CMK (cell line): ENCODE results near the gene PPP1R14C.
"Not testable (repeated sequence)": the region's sequence is repeated elsewhere in the genome, so short reads cannot be mapped to it uniquely, and the experiment has no call there.

ENCODE experiments used
- DNase-seq: peaks from one replicate; pipeline ENCODE4 v3.0.0-alpha.2; 2010; ENCODE audit warnings: low read depth

The PPP1R14C gene

DNA sequence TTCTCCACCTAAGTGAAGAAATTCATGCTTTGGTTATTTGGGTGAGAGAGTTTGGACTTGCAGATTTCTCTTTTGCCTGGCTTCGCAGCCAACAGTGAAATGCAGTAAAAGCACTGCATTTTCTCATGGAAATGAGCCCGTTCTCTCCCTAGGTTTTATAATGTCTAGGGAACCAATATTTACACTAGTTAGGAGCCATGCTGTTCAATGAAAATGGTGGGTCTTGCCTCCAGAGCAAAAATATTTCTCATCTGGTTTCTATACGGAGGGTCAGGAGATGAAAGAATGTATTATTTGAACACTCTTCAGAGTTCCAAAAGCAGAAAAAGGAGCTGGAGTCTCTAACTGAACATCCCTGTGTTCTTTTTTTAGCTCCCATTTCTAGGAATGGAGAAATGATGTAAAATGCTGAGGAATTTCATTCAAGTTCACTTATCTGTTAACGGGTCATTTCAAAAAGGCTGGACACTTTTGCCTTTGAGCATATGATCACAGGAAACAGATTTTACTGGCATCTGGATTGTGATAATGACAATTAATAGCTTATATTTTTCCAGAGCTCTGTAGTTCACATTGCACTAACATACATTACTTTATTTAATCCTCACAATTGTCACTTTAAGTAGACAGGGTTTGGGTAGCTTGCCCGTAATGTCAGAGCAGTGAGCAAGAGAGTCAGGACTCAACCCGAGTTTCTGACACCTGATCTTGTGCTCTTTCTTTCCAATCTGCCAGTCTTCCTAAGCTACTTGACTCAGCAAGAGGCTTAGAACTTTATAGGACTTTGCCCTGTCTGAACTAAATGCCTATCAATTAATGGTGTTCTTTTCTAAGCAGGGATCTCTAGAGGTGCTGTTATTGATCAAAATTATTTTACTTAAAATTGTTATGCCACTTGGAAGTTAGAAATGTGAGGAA, 78.0 kb downstream of the PPP1R14C start:
- DNase-seq = no peak

DNA sequence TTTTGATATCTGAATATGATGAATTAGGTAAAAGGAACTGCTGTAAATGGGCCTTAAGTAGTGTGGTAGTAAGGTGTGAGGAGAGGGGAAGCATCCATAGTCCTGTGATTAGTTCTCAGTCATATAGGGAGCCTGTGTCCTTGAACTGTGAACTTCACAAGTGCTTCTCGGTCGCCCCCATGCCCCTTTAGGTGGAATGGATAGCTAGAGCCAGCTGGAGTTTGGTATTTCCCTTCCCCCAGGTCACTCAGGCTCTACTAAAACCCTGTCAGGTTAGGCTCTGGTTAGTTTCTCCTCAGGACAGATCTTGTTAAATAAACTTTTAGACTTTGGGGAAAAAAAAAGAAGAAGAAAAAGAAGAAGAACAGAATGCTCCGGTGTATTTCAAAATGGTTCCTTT, 82.0 kb downstream of the PPP1R14C start:
- no peak for DNase-seq

DNA sequence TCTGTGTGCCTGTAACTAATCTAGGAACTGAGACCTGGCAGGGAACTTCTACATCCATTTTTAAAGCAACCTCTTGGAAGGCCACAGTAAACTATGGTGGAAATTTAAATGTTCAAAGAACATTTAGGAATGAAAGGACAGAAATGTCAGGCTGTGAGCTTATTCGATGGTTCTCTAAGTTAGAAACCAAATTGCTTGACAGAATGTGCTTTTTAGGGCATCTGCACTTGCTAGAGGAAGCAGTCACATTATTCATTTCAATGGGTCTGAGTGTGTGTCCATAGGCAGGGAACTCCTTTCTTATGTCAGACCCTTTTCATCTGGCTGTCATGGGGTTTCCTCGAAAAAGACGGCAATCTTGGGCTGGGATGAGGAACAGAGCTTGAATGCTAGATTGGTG, 84.4 kb downstream of the PPP1R14C start:
- no peak for DNase-seq

DNA sequence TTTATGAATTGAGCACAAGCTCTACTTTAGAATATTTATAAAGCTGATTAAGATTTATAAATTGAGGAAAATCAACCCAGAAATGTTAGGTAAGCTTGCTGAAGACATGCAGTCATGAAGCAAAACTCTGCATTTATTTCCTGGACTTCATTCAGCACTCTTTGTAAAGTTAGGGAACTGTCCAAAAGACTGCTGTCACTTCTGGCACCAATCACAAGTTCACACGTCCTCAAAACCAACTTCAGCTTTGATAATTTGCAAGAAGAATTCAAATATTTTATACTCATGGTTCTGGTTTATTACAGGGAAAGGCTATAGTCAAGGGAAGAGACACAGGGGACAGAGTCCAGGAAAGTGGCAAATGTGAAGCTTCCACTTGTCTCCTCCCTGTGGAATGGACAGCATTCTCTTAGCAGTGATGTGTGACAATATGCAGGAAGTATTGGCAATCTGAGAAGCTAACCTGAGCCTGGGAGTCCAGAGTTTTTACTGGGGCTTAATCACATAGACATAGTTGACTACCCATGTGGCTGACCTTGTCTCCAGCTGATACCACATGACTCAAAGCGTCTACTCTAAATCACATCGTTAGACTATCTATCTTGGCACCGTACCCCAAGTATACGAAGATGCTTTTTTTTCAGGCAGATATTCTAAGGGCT, 85.4 kb downstream of the PPP1R14C start:
- no peak for DNase-seq

DNA sequence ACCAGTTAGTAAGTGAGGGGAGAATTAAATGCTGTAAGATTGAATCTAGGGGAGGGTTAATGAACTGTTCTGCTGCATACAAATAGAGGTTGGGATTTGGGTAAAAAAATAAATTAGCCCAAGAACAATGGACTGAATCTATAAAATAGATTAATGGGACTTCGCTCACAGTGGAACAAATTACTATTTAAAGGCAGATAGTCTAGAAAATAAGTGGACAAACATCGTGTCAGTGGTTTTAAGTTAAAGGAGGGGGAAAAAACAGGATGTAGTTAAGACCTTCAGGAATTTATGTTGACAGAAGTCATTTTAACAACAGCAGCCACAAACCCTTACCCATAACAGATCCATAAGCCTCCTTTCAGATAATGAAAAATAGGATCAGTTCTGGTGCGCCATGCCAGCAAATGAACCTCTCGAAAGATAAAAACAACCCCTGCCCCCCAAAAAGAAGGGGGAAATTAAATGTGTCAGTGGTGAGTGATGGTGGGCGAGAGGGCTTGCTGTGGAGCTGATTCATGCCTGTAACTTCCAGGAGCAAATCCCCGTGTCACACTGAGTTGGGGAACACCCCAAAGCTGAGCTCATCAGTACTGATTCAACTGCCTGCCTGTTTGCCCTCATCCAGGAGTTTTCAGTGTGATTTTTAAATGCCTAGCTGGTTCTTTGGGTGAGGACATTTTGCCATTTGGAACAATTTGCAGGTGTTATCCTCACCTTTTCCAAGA, 86.8 kb downstream of the PPP1R14C start:
- no peak for DNase-seq

DNA sequence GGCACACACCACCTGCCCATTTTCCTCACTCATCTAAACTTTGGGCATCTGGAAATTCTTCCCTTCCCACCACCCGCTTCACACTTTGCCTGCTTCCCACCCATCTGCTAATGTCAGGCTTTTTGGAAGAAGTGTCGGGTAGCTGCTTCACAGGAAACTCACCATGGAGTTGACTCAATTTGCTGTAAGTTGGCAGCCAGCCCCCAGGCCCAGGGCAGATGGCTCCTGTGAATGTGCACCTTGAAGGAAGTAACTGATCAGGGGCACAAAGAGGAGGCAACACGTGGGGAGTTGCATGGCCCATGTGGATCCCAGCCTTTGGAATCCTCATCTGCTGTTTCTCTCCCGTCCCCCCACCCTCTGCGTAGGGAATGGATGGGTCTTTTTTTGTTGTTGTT, 87.3 kb downstream of the PPP1R14C start:
- no peak for DNase-seq

DNA sequence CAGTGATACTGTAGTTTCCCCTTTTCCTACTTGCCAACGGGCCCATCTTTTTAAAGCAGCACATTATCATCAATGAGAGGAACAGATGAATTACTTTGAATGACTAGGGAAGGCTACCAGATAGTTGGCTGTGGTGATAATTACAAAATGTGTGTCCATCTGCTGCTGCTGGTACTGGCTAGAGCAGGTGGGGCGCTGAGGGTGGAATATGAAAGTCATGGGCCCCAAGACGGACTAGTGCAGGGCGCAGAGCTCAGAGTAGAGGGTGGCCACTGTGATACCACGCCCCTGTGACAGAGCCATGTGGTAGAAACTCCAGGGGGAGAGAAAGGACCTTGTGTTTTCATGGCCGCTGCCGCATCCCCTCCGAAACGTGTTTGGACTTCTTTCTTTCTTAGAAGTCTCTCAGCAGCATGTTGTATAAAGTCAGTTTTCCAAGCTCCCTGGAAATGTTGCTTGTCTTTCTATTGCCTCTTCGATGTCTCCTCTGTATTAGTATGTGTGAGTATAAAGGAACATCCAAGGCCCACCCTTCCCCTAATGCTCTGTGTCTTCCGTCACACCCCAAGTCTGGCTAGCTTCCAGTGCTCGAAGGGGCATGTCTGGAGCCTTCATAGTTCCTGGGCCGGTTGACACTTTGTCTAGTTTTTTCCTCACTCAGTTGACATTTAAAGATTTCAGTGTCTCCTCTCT, 88.1 kb downstream of the PPP1R14C start:
- no peak for DNase-seq

DNA sequence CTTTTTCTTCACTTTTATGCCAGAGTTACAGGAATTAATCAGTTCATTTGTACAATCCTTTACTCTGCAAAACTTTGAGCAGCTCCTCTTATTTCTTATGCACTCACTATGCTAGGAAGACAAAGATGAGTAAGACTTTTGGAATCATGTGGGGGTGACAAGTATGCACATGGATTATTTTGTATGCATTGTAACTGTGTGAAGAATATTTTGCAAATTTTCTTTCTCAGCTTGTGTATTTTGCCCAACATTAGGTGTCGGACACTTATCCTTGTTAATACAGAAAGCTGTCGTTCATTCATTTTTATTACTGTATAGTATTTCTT, 88.6 kb downstream of the PPP1R14C start:
- no peak for DNase-seq

DNA sequence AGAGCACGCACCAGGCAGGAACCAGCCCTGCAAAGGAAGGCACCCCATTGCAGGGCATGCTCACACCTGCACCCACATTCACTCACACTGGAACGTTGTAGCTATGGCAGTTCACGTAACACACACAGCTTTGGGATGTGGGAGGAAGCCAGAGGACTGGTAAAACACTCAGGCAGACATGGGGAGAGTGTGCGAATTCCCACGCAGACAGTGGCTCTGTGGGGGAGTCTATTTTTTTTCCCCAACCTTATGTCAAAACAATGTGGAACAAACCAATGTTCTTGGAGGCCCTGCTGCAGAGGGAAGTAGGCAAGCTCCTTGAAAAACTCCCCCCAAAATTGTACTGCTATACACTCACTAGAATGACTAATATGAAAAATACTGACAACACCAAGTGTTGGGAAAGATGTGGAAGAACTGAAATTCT, 91.0 kb downstream of the PPP1R14C start:
- DNase-seq = no peak

DNA sequence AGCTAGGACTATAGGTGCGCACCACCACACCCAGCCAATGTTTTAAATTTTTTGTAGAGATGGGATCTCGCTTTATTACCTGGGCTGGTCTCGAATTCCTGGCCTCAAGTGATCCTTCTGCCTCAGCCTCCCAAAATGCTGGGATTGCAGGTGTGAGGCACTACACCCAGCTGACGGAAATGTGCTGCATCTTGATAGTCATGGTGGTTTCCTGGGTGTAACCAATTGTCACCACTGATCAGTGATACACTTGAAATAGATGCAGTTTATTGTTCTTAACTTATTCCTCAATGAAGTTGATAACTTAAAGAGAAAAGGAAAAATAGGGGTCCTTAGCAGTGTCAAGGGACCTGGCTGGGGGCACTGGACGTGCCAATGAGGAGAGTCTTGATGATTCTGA, 92.4 kb downstream of the PPP1R14C start:
- DNase-seq = no peak

DNA sequence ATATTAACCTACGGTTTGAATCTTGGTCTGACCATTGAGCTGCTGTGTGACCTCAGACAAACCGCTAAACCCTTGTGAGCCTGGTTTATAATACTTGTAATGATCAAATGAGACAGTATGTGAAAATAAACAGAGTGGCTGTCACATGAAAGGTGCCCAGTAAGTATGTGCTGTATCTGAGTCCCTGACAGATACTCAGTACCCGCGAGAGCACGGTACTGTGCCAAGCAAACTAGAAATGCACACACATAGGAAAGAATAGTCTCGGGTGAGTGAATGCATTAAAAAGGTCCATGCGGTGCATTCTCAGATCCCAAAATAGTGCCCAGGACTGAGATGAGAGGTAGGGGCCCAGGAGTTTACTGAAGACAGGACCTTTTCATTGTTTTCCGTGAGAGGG, 93.3 kb downstream of the PPP1R14C start:
- DNase-seq = no peak

DNA sequence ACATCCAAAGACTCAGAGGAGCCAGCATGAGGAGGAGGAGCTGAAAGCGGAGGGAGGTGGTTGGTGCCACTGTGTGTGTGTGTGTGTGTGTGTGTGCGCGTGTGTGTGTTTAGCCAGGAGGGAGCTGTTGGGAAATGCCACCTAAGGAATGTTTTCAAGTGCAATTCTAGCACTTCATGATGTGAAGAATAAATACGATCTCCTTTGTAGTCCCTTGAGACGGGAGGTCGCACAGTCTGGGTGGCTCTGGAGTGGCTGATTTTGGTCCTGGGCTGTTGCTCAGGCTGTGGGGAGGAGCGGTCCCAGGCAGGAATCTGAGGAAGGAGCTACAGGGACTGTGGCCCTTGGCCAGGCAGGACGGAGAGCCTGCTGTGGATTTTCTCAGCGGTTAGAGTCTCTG, 93.7 kb downstream of the PPP1R14C start:
- DNase-seq = no peak

DNA sequence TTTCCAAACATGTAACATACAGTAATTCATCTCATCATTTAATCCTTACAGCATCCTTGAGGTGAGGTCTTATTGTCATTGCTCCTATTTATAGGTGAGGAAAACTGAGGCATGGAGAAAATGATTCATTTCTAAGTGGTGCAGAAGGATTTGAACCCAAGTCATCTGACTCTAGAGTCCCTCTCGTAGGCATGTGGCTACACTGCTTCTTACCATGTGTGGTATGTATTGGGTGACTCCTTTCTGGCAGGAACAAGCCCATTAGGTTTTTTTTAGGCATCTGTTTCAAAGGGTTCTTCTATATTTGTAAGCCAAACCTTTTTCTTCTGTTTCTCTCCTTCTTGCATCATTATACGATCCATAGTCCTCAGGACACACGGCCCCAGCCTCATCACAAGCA, 94.8 kb downstream of the PPP1R14C start:
- no peak for DNase-seq

DNA sequence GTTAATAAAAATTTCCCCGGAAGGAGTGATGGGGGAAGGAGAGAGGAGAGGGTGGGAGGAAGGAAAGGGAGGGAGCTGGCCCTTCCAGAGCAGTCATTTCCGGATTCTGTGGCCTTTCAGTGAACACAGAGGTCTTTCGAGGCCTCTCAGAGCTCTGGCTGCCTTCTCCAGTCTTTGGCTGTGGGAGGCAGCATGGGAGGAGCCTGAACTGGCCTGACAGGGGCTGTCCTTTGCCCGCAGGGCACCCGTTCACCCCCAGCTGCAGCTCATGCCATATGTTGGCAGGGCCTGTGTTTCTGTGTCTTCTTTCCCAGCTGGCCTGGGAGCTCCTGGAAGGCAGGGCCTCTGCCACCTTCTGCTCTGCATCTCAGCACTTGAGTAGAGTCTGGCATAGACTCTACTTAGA, 95.5 kb downstream of the PPP1R14C start:
- no peak for DNase-seq

DNA sequence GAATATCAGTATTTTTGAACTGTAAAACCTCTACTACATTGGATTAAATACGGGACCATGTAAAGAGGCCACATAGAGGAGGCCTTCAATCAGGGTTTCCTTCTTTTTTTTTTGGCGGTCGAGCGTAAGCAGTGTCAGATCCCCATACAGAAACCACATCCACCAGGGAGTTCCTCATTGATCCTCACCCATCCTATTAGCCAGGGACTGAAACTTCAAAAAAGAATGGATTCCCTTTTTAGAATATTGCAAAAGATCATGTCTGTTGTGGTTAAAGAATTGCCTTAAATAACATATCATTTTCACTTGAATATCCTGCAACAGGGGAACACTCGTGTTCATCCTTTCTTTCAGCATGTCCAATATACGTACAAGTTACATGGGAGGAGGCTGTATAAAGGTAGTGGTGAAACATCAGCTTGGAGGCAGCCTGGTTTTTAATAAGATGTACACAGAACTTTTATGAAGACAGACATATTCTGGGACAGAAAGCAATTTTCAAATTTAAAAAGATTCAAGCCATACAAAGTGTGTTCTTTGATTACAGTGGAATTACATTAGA, 96.1 kb downstream of the PPP1R14C start:
- DNase-seq = no peak

DNA sequence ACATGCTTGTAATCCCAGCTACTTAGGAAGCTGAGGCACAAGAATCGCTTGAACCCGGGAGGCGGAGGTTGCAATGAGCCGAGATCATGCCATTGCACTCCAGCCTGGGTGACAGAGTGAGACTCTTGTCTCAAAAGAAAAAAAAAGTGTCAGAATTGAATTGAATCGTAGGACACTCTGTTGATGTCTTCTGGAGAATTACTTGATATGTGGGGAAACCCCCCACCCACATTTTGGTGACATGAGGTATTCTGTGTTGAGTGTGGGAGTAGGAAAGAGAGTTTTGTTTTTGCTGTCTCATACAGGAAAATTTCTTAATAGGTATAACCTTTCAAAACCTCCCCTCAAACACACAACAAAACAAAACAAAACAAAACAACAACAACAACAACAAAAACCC, 98.9 kb downstream of the PPP1R14C start:
- DNase-seq = not testable (repeated sequence)

DNA sequence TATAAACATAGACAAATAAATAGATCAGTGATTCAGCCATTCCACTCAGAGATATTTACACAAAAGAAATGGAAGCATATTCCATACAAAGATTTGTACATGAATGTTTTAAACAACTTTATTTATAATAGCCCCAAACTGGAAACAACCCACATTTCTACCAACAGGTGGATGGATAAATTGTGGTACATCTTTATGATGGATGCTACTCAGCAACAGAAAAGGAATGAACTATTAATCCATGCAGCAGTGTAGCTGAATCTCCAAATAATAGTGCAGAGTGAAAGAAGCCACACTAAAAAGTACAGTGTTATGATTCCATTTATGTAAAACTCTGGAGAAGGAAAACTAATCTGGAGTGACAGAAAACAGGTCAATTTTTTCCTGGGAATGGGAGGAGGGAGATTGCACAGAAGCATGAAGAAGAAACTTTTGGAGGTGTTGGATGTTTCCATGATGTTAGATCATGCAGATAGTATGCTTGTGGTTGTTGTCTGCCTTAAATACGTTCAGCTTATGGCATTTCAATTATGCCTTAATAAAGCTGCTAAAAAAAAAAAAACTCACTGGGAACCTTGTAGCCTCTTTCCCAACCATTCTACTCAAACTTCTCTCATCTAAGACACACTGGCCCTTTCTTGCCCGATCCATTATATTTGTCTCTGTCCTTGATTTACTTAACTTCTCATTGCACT, 100.9 kb downstream of the PPP1R14C start:
- no peak for DNase-seq

DNA sequence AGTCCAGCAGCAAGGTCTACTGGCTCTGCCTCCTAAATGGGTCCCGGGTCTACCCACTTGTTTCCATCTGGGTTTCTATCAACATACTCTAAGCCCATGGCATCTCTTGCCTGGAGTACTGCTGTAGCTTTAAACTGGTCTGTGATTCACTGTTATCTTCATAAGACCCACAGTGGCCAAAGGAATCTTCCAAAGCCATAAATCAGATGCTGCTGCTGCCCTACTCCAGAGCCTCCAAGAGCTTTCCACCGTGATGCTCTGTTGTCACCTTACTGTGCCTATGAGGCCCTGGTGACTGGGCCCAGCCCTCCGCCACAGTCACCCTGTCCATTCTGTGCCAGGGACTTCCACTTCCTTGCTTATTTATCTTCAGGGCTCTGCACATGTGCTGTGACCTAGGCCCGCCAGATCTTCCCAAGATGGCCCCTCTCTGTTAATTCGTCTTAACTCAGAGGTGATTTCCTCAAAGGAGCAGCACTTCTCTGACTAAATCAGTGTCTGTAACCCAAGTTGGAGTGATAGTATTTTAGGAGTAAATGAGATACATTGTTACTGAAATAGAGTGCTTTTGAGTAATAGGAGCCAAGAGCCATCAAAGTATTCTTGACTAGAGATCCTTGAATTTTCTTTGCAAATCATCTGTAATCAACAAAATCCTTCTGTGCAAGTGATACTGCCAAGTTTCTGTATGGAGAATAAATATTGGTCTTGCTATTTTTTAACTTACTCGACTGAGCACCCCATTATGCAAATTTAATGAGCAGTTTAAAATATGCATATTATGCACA, 102.5 kb downstream of the PPP1R14C start:
- DNase-seq = no peak

DNA sequence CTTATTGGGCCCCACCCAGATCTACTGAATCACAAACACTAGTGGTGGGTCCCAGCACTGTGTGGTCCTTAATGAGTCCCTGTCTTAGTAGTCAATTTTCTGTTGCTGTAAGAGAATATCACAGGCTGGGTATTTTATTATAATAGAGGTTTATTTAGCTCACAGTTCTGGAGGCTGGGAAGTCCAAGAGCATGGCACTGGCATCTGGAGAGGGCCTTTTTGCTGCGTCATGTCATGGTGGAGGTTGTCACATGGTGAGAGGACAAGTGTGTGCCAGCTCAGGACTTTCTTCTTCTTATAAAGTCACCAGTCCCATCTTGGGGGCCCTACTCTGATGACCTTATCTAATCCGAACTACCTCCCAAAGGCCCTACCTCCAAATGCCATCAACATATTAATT, 105.0 kb downstream of the PPP1R14C start:
- DNase-seq = no peak

DNA sequence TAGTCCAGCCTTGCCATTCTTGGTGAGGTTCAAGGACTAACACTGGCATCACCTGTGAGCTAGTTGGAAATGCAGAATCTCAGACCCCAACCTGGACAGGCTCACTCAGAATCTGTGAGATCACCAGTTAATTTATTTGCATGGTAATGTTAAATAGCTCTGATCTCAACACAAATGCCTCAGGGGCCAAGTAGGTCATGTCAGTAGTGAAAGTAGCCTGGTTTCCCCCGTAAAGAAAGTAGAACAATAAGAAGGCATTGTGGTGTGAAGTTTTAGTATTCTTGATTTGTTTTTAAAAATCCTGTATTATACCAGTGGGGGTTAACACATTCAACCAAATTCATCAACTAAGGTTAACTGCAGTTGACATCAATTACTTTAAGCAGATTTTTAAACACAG, 105.5 kb downstream of the PPP1R14C start:
- DNase-seq = no peak

DNA sequence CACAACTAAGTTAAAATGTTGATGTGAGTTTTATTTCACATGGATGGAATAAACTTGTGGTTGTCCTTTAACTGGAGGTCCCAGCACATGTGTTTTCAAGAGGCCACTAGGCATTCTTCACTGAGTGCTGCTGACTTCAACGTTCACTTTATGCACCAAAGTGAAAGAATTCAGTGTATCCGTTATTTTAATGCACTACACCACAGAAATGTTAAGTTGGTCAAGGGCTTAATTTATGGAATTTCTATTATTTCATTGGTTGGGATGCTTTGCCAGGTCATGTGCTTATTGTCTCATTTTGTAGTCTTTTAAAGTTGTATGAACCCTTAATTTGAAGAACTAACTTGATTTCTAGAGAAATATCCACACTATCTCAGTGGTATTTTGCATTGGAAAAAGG, 106.4 kb downstream of the PPP1R14C start:
- DNase-seq = no peak
